Gastrocnemius medialis (tissue), 4 donors: ENCODE measurements around the gene CELSR1.

Experiments
- POLR2A ChIP-seq, 2 donors: fragments of 450-650 bp; IDR thresholded peaks; one replicate each; pipeline ENCODE4 v1.6.1; 2017; ENCODE audit warnings: antibody characterized with exemption in 2 of 2, mild to moderate bottlenecking in 2 of 2, moderate library complexity in 2 of 2
- TF ChIP-seq, protein P1 (sequence below), 5 experiments: fragments of 450-650 bp in 3 of 5; fragments of 200-600 bp in 2 of 5; sonication (generic) in 2 of 5; IDR thresholded peaks in 4 of 5; conservative IDR thresholded peaks in 1 of 5; 1 replicate in 4 of 5; 2 replicates in 1 of 5; pipeline ENCODE4 v1.5.1; 2016 to 2019; ENCODE audit warnings: antibody characterized with exemption in 5 of 5, mild to moderate bottlenecking in 3 of 5, moderate library complexity in 3 of 5

DNA sequence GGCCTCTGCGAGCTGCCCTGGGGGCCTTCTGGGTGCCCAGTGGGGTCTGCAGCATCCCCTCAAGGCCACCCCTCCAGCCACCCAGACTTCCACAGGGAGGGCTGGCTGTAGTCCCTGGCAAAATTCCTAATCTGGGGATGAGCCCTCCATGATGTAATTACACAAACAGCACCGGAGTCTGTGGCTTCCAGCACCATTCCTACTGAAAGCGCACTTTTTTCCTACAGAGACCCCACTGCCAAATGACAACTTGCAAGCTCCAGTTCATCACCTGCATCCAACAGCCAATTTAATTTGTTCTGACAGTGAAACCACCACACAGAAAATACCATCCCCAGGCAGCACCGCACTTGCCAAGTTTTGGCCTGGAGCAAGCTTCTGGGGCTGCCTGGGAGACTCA is 131.5 kb downstream of the CELSR1 start:
- TF ChIP-seq, protein P1, sequence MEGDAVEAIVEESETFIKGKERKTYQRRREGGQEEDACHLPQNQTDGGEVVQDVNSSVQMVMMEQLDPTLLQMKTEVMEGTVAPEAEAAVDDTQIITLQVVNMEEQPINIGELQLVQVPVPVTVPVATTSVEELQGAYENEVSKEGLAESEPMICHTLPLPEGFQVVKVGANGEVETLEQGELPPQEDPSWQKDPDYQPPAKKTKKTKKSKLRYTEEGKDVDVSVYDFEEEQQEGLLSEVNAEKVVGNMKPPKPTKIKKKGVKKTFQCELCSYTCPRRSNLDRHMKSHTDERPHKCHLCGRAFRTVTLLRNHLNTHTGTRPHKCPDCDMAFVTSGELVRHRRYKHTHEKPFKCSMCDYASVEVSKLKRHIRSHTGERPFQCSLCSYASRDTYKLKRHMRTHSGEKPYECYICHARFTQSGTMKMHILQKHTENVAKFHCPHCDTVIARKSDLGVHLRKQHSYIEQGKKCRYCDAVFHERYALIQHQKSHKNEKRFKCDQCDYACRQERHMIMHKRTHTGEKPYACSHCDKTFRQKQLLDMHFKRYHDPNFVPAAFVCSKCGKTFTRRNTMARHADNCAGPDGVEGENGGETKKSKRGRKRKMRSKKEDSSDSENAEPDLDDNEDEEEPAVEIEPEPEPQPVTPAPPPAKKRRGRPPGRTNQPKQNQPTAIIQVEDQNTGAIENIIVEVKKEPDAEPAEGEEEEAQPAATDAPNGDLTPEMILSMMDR (IDR thresholded peaks at IDR 0.05 in 4 of 5, conservative IDR thresholded peaks at IDR 0.05 in 1 of 5): no peak
- TF ChIP-seq POLR2A (IDR thresholded peaks at IDR 0.05): no peak
